BLaER1 (cell line): ENCODE measurements around the gene ANKRD33.

Source experiments
- H3K27ac ChIP-seq: shearing (Covaris generic); formaldehyde crosslinking; 2 replicates; pipeline ENCODE4 v1.8.1; 2022
- H3K27me3 ChIP-seq: shearing (Covaris generic); formaldehyde crosslinking; 2 replicates; pipeline ENCODE4 v1.8.1; 2022
- H3K36me3 ChIP-seq: shearing (Covaris generic); formaldehyde crosslinking; 2 replicates; pipeline ENCODE4 v1.8.1; 2022
- H3K4me1 ChIP-seq: shearing (Covaris generic); formaldehyde crosslinking; 2 replicates; pipeline ENCODE4 v1.8.1; 2022
- H3K4me2 ChIP-seq: shearing (Covaris generic); formaldehyde crosslinking; 2 replicates; pipeline ENCODE4 v1.8.1; 2022
- H3K4me3 ChIP-seq: shearing (Covaris generic); formaldehyde crosslinking; 2 replicates; pipeline ENCODE4 v1.8.1; 2022
- H3K9ac ChIP-seq: shearing (Covaris generic); formaldehyde crosslinking; 2 replicates; pipeline ENCODE4 v1.8.1; 2022
- H3K9me3 ChIP-seq: shearing (Covaris generic); formaldehyde crosslinking; 2 replicates; pipeline ENCODE4 v1.8.1; 2022
- H4K20me1 ChIP-seq: shearing (Covaris generic); formaldehyde crosslinking; 2 replicates; pipeline ENCODE4 v1.8.1; 2022
- Cebpa-rat ChIP-seq: shearing (Covaris generic); IDR thresholded peaks from 2 replicates; pipeline ENCODE4 v1.8.1; 2022

ANKRD33 gene

GRCh38 chr12:51860986-51861385 lies 26.9 kb upstream of the ANKRD33 start:
- Histone ChIP-seq H4K20me1 (no peaks in the 10 kb centered on the region), H3K4me1 (peaks cover 32% of the 10 kb centered on the region), H3K36me3 (no peaks in the 10 kb centered on the region), H3K27me3 (peaks cover 14% of the 10 kb centered on the region; the same call in 1 of the 2 replicates), H3K9me3 (no peaks in the 10 kb centered on the region), H3K27ac (no peak overlapping the region), H3K9ac (no peak overlapping the region), H3K4me3 (no peak overlapping the region), H3K4me2 (no peak overlapping the region)
- no peak for TF ChIP-seq Cebpa-rat

- H3K9ac ChIP-seq: no peak overlapping the region
- peaks cover 33% of the 10 kb centered on the region for H3K4me1 ChIP-seq
- H3K27me3 ChIP-seq: peaks cover 24% of the 10 kb centered on the region
- H3K4me3 ChIP-seq: 0 out of 2 replicates have a peak overlapping the region, but pooled peaks have one; percentile 60
- H3K4me2 ChIP-seq: peak overlapping the region; percentile 99
- no peak overlapping the region for H3K27ac ChIP-seq
- no peaks in the 10 kb centered on the region for H3K36me3 ChIP-seq
- no peak for TF ChIP-seq Cebpa-rat
- no peaks in the 10 kb centered on the region for H4K20me1 ChIP-seq
- no peaks in the 10 kb centered on the region for H3K9me3 ChIP-seq
Observed at GRCh38 chr12:51862947-51863346, 25.0 kb upstream of the ANKRD33 start.

GRCh38 chr12:51863363-51863932 lies 24.5 kb upstream of the ANKRD33 start:
- Histone ChIP-seq H3K27me3 (peaks cover 29% of the 10 kb centered on the region), H4K20me1 (no peaks in the 10 kb centered on the region), H3K9ac (no peak overlapping the region), H3K36me3 (no peaks in the 10 kb centered on the region), H3K4me3 (peak overlapping the region; percentile 60), H3K4me2 (peak overlapping the region; percentile 99), H3K27ac (no peak overlapping the region; the same call in 1 of the 2 replicates), H3K4me1 (peaks cover 38% of the 10 kb centered on the region), H3K9me3 (no peaks in the 10 kb centered on the region)
- TF ChIP-seq Cebpa-rat: no peak

GRCh38 chr12:51863933-51864832 lies 23.7 kb upstream of the ANKRD33 start:
- peak overlapping the region; percentile 41; the same call in 1 of the 2 replicates for H3K27ac ChIP-seq
- H3K4me2 ChIP-seq: peak overlapping the region; percentile 99
- H3K9me3 ChIP-seq: no peaks in the 10 kb centered on the region
- peak overlapping the region; percentile 60 for H3K4me3 ChIP-seq
- peaks cover 45% of the 10 kb centered on the region for H3K4me1 ChIP-seq
- peaks cover 36% of the 10 kb centered on the region for H3K27me3 ChIP-seq
- no peak overlapping the region for H3K9ac ChIP-seq
- no peaks in the 10 kb centered on the region for H3K36me3 ChIP-seq
- TF ChIP-seq Cebpa-rat: no peak
- no peaks in the 10 kb centered on the region for H4K20me1 ChIP-seq

GRCh38 chr12:51864833-51865670 lies 22.9 kb upstream of the ANKRD33 start:
- no peak overlapping the region for H3K9ac ChIP-seq
- no peaks in the 10 kb centered on the region for H3K9me3 ChIP-seq
- TF ChIP-seq Cebpa-rat: no peak
- peaks cover 45% of the 10 kb centered on the region for H3K27me3 ChIP-seq
- H3K4me3 ChIP-seq: peak overlapping the region; percentile 60; the same call in 1 of the 2 replicates
- H3K27ac ChIP-seq: no peak overlapping the region
- H3K36me3 ChIP-seq: no peaks in the 10 kb centered on the region
- H3K4me2 ChIP-seq: peak overlapping the region; percentile 99
- H3K4me1 ChIP-seq: peaks cover 54% of the 10 kb centered on the region
- H4K20me1 ChIP-seq: no peaks in the 10 kb centered on the region

- Histone ChIP-seq H3K9me3 (no peaks in the 10 kb centered on the region), H3K27ac (no peak overlapping the region), H4K20me1 (no peaks in the 10 kb centered on the region), H3K27me3 (peaks cover 51% of the 10 kb centered on the region), H3K4me3 (no peak overlapping the region), H3K4me2 (peak overlapping the region; percentile 99; the same call in 1 of the 2 replicates), H3K9ac (no peak overlapping the region), H3K4me1 (peaks cover 61% of the 10 kb centered on the region), H3K36me3 (no peaks in the 10 kb centered on the region)
- TF ChIP-seq Cebpa-rat: no peak
Observed at GRCh38 chr12:51865757-51866270, 22.1 kb upstream of the ANKRD33 start.

GRCh38 chr12:51866324-51866723 lies 21.6 kb upstream of the ANKRD33 start:
- TF ChIP-seq Cebpa-rat: no peak
- Histone ChIP-seq H3K4me2 (no peak overlapping the region), H3K4me3 (no peak overlapping the region)

GRCh38 chr12:51866762-51867161 lies 21.1 kb upstream of the ANKRD33 start:
- Histone ChIP-seq H3K4me2 (no peak overlapping the region), H3K9me3 (no peaks in the 10 kb centered on the region), H3K4me1 (peaks cover 71% of the 10 kb centered on the region), H4K20me1 (no peaks in the 10 kb centered on the region), H3K27me3 (peaks cover 51% of the 10 kb centered on the region), H3K9ac (no peak overlapping the region), H3K4me3 (no peak overlapping the region), H3K36me3 (no peaks in the 10 kb centered on the region), H3K27ac (no peak overlapping the region)
- TF ChIP-seq Cebpa-rat: no peak

More at GRCh38 chr12:51866324-51866723, 21.6 kb upstream of the ANKRD33 start:
- Histone ChIP-seq H3K4me1 (peaks cover 67% of the 10 kb centered on the region), H3K36me3 (no peaks in the 10 kb centered on the region), H4K20me1 (no peaks in the 10 kb centered on the region), H3K9me3 (no peaks in the 10 kb centered on the region), H3K9ac (no peak overlapping the region), H3K27ac (no peak overlapping the region), H3K27me3 (peaks cover 51% of the 10 kb centered on the region)

- H3K27me3 ChIP-seq: peaks cover 51% of the 10 kb centered on the region
- no peaks in the 10 kb centered on the region for H3K9me3 ChIP-seq
- H3K4me3 ChIP-seq: no peak overlapping the region
- TF ChIP-seq Cebpa-rat: no peak
- no peak overlapping the region for H3K9ac ChIP-seq
- no peak overlapping the region for H3K4me2 ChIP-seq
- no peak overlapping the region for H3K27ac ChIP-seq
- H4K20me1 ChIP-seq: no peaks in the 10 kb centered on the region
- H3K36me3 ChIP-seq: no peaks in the 10 kb centered on the region
- H3K4me1 ChIP-seq: peaks cover 72% of the 10 kb centered on the region
Observed at GRCh38 chr12:51867371-51867770, 20.5 kb upstream of the ANKRD33 start.
